Adrenal gland (tissue), 12 donors: ENCODE results near the gene EHD4. TPM values are rescaled to one million over a fixed set of nuclear protein-coding genes. Genes with fewer than 3 reads are reported as not detected.

Experiments
- DNase-seq, 7 donors: peaks; one replicate each; pipeline ENCODE4 v3.0.0-alpha.2; 2019 to 2020
- H3K27ac ChIP-seq, 5 donors: fragments of 200-600 bp; sonication (generic) in 4 of 5; 1 replicate in 3 of 5; 2 replicates in 2 of 5; pipeline versions ENCODE4 v1.5.1 to v1.8.0; 2016 to 2020; ENCODE audit warnings: mild to moderate bottlenecking in 1 of 5
- H3K27me3 ChIP-seq: fragments of 200-600 bp; 2 replicates; pipeline ENCODE4 v1.8.0; 2021
- H3K36me3 ChIP-seq, 2 donors: fragments of 200-600 bp; replicated peaks in 1 of 2; 1 replicate in 1 of 2; 2 replicates in 1 of 2; pipeline versions ENCODE4 v1.5.1 to v1.8.0; 2018 to 2022
- H3K4me1 ChIP-seq, 2 donors: fragments of 200-600 bp; replicated peaks in 1 of 2; 1 replicate in 1 of 2; 2 replicates in 1 of 2; pipeline versions ENCODE4 v1.5.1 to v1.8.0; 2018 to 2021
- H3K4me3 ChIP-seq, 4 donors: fragments of 200-600 bp; sonication (generic) in 3 of 4; one replicate each; pipeline ENCODE4 v1.5.1; 2016 to 2018
- H3K9me3 ChIP-seq, 3 donors: fragments of 200-600 bp; sonication (generic) in 1 of 3; replicated peaks in 1 of 3; 1 replicate in 2 of 3; 2 replicates in 1 of 3; pipeline versions ENCODE4 v1.5.1 to v1.8.0; 2016 to 2021
- CTCF ChIP-seq, 6 experiments: fragments of 450-650 bp in 4 of 6; fragments of 200-600 bp in 2 of 6; sonication (generic) in 1 of 6; IDR thresholded peaks; 1 replicate in 5 of 6; 2 replicates in 1 of 6; pipeline versions ENCODE4 v1.5.1 to v1.8.0; 2016 to 2021; ENCODE audit warnings: antibody characterized with exemption in 6 of 6, mild to moderate bottlenecking in 2 of 6, moderate library complexity in 1 of 6
- POLR2A ChIP-seq, 2 donors: fragments of 450-650 bp; IDR thresholded peaks; one replicate each; pipeline ENCODE4 v1.6.1; 2017; ENCODE audit warnings: antibody characterized with exemption in 2 of 2, mild to moderate bottlenecking in 2 of 2, moderate library complexity in 1 of 2
- WGBS, 4 donors: extraction: QIAGEN DNeasy Blood & Tissue Kit in 2 of 4; methylation state at CpG; one replicate each; pipeline versions ENCODE4 v1.1.5 to v1.1.7; 2013 to 2017; 5-methylcytosine and 5-hydroxymethylcytosine counted together
- intact Hi-C, 2 donors: fragments of 100-400 bp; cut with DNase I; formaldehyde crosslinking; loops; one replicate each; pipeline versions ENCODE4 v1.14.1 to v1.15.0; 2022 to 2023
- polyA plus RNA-seq, 3 donors: library from polyadenylated mRNA; stranded (reverse); fragments of 200-250 nt in 2 of 3; fragments of 350-450 nt in 1 of 3; fragmentation: Illumina TruSeq in 1 of 3; extraction: RNeasy Lipid Tissue Mini Kit (QIAGEN cat#74804) in 1 of 3; gene quantifications; one replicate each; pipeline ENCODE4 v1.2.3, GENCODE V29; 2013 to 2014
- total RNA-seq, 9 donors: library from RNA; depleted of rRNA in 4 of 9; stranded (reverse); fragments of >200 nt in 4 of 9; fragments of 120-200 nt in 1 of 9; fragmentation: NEBNext Ultra II Directional in 1 of 9; extraction: Animal tissue kit (Norgen Biotek cat#: 25700) in 1 of 9; gene quantifications; one replicate each; pipeline versions ENCODE4 v1.1.0 to v1.2.4, GENCODE V29; 2013 to 2023
- donor health status: healthy with polysubstance abuse.
- donor health status: Bipolar disorder and iron deficiency.
- donor health status: DM: yes; HTN: yes; CAD: no.
- donor health status: DM: no; HTN: no; CAD: no.
- donor health status: DM: no; HTN: no; CAD: no.
- donor health status: DM: yes; HTN: yes; CAD: no.

Gene EHD4
- total and polyA plus RNA-seq, 12 donors = 2.0 to 17.0 (median 11.5) TPM

DNA sequence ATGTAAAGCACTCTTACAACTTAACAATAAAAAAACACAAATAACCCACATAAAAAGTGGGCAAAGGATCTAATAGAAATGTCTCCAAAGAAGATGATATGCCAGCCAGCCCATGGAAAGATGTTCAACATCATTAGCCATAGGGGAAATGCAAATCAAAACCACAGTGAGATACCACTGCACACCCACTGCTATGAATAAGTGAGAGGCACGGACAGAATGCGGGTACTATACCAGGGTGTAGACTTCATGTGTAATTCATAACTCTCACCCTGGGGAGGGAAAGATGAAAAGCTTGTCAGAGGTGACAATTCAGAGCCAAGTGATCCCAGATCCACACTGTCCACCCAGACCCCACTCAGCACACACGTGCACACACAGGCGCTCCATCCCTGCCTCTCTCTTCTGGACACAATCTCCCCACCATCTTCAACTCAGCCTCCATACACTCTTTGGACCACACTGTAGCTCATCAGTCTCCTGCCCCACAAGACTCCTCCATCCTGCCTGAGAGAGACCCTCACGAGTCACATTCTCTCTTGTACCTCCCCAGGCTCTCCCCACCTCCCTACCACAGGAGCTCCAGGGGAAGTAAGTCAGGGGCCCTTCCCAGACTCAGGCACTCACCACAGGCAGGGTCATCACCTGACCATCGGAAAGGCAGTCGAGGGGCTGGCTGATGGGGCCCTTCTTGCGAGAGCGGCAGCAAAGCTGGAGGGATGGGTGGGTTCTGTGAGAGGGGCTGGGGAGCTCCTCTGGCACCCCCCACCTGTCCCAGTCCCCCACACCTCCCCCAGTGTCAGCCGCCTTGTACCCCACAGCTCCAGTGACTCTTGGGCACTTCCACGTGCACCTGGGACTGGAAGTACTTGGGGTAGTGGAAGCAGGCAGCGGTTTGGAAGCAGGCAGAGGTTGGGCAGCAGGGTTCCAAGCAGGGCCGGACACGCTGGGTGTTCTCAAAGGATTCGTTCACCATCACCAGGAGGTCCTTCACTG, 27.2 kb upstream of the EHD4 start:
- Histone ChIP-seq H3K27me3 (no peaks in the 10 kb centered on the region), H3K36me3 (no peaks in the 10 kb centered on the region), H3K4me3 (no peak overlapping the region), H3K9me3 (no peaks in the 10 kb centered on the region), H3K4me1 (no peaks in the 10 kb centered on the region), H3K27ac (no peak overlapping the region)
- intact Hi-C loops = no loop called here
- 76 to 83% (median 78%) methylated on average over 12 to 15 of the region's 15 CpGs for WGBS, 4 donors
- TF ChIP-seq POLR2A (IDR thresholded peaks at IDR 0.05) (no peak), CTCF (IDR thresholded peaks at IDR 0.05) (no peak)
- no peak for DNase-seq

DNA sequence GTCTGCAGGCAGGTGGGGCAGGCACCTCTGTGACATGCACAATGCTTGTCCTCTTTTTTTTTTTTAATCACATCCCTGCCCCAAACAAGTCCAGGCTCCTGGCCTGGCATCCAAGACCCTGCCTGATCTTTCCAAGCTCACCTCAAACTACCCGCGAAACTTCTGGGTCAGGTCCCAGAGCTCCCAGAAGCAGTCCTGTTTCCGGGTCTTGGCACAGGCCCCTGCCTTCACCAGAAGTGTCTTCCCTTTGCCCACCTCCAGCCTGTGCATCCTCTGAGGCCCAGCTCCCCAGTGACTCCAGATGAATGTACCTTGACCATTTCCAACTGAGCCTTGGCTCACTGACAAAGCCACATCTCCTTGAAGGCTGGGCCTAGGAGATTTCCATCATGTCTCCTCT, 25.5 kb upstream of the EHD4 start:
- H3K9me3 ChIP-seq = no peaks in the 10 kb centered on the region
- intact Hi-C loops = no loop called here
- H3K4me3 ChIP-seq = no peak overlapping the region
- no peak overlapping the region for H3K27ac ChIP-seq
- H3K36me3 ChIP-seq = no peaks in the 10 kb centered on the region
- no peaks in the 10 kb centered on the region for H3K27me3 ChIP-seq
- no peaks in the 10 kb centered on the region for H3K4me1 ChIP-seq
- WGBS, 4 donors = 63 to 80% (median 72%) methylated on average over 3 of the region's 3 CpGs
- TF ChIP-seq CTCF (IDR thresholded peaks at IDR 0.05) (no peak), POLR2A (IDR thresholded peaks at IDR 0.05) (no peak)
- no peak for DNase-seq

GRCh38 chr15:41996921-41997592, 24.7 kb upstream of the EHD4 start:
- Histone ChIP-seq H3K27ac (no peak overlapping the region), H3K4me3 (no peak overlapping the region), H3K9me3 (no peaks in the 10 kb centered on the region), H3K4me1 (no peaks in the 10 kb centered on the region), H3K36me3 (no peaks in the 10 kb centered on the region), H3K27me3 (no peaks in the 10 kb centered on the region)
- WGBS, 4 donors = 79 to 92% (median 88%) methylated on average over 5 to 13 of the region's 13 CpGs
- intact Hi-C loops = no loop called here
- TF ChIP-seq CTCF (IDR thresholded peaks at IDR 0.05) = no peak
- TF ChIP-seq POLR2A (IDR thresholded peaks at IDR 0.05) = no peak
- no peak for DNase-seq

DNA sequence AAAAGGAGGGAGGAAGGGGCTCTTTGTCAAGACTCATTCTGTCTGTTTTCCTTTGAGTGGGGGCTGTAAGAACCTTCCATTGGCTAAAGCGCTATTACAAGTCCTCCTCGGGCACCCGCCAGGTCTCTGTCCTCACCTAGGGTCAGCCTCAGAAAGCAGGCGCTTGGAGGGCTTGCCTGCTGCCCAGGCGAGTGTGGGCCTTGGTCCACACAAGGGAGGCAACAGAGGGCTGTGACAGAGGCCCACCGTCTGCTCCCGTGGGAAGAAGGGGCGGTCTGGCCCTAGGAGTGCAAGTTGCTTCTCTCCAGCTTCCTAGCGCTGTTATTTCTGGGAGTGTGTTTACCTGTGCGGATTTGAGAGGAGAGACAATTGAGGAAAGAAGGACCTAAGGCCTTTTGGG, 24.0 kb upstream of the EHD4 start:
- 84 to 93% (median 92%) methylated on average over 8 to 10 of the region's 10 CpGs for WGBS, 4 donors
- no peaks in the 10 kb centered on the region for H3K9me3 ChIP-seq
- no peaks in the 10 kb centered on the region for H3K36me3 ChIP-seq
- TF ChIP-seq CTCF (IDR thresholded peaks at IDR 0.05) = no peak
- TF ChIP-seq POLR2A (IDR thresholded peaks at IDR 0.05) = no peak
- DNase-seq = no peak
- H3K4me1 ChIP-seq = no peaks in the 10 kb centered on the region
- intact Hi-C loops = no loop called here
- no peaks in the 10 kb centered on the region for H3K27me3 ChIP-seq
- H3K27ac ChIP-seq = no peak overlapping the region
- H3K4me3 ChIP-seq = no peak overlapping the region
